Astrocyte of the hippocampus (primary cell): ENCODE data around the gene ZNF383.
"Not testable (repeated sequence)": the region's sequence is repeated elsewhere in the genome, so short reads cannot be mapped to it uniquely, and the experiment has no call there.

Experiments
- DNase-seq: peaks from one replicate; pipeline ENCODE4 v3.0.0; 2011; ENCODE audit warnings: low read depth, low spot score

Gene ZNF383

GRCh38 chr19:37292998-37293939 is 75.3 kb downstream of the ZNF383 start:
- not testable (repeated sequence) for DNase-seq

- DNase-seq, result not testable (repeated sequence)
Measured at GRCh38 chr19:37294246-37294645, 76.2 kb downstream of the ZNF383 start.
